H9 (cell line): ENCODE data around the gene ABHD4. TPM values are rescaled to one million over a fixed set of nuclear protein-coding genes. Genes with fewer than 3 reads are reported as not detected.
A peak's percentile ranks its signal among the peaks of the same experiment; 100 is the strongest.

Source experiments
- DNase-seq: peaks from one replicate; pipeline ENCODE4 v3.0.0-alpha.2; 2017
- H2AFZ ChIP-seq: one replicate; pipeline ENCODE4 v1.6.1; 2013; ENCODE audit warnings: mild to moderate bottlenecking, low read length, control low read depth, moderate library complexity
- H2AK5ac ChIP-seq: 2 replicates; pipeline ENCODE4 v1.6.1; 2013; ENCODE audit warnings: low read length, control low read depth, mixed read lengths; ENCODE audit not compliant: insufficient read length
- H2BK120ac ChIP-seq: one replicate; pipeline ENCODE4 v1.6.1; 2013; ENCODE audit warnings: low read depth, mild to moderate bottlenecking, low read length, control low read depth, inconsistent platforms; ENCODE audit not compliant: poor library complexity, severe bottlenecking
- H2BK12ac ChIP-seq: 2 replicates; pipeline ENCODE4 v1.6.1; 2013; ENCODE audit warnings: low read length, control low read depth, mixed read lengths, low read depth; ENCODE audit not compliant: insufficient read length
- H2BK15ac ChIP-seq: 2 replicates; pipeline ENCODE4 v1.6.1; 2013; ENCODE audit warnings: low read depth, low read length, control low read depth
- H2BK20ac ChIP-seq: one replicate; pipeline ENCODE4 v1.6.1; 2013; ENCODE audit warnings: low read depth, mild to moderate bottlenecking, low read length, control low read depth, inconsistent platforms; ENCODE audit not compliant: poor library complexity, severe bottlenecking
- H2BK5ac ChIP-seq: 2 replicates; pipeline ENCODE4 v1.6.1; 2013; ENCODE audit warnings: low read length, control low read depth, mixed read lengths; ENCODE audit not compliant: insufficient read length
- H3K14ac ChIP-seq: 2 replicates; pipeline ENCODE4 v1.6.1; 2013; ENCODE audit warnings: low read length, control low read depth; ENCODE audit not compliant: insufficient read depth
- H3K18ac ChIP-seq: 2 replicates; pipeline ENCODE4 v1.6.1; 2013; ENCODE audit warnings: low read depth, mild to moderate bottlenecking, mixed read lengths, low read length, control low read depth; ENCODE audit not compliant: insufficient read length
- H3K23ac ChIP-seq: 2 replicates; pipeline ENCODE4 v1.6.1; 2013; ENCODE audit warnings: low read length, control low read depth, mixed read lengths, low read depth; ENCODE audit not compliant: insufficient read length
- H3K23me2 ChIP-seq: 2 replicates; pipeline ENCODE4 v1.6.1; 2013; ENCODE audit warnings: low read depth, mild to moderate bottlenecking, mixed read lengths, low read length, control low read depth; ENCODE audit not compliant: insufficient read length, poor library complexity, severe bottlenecking
- H3K27ac ChIP-seq: 2 replicates; pipeline ENCODE4 v1.5.1; 2013; ENCODE audit warnings: low read length, control low read depth, mixed read lengths, low read depth; ENCODE audit not compliant: insufficient read length
- H3K27me3 ChIP-seq: 2 replicates; pipeline ENCODE4 v1.6.1; 2013; ENCODE audit warnings: low read length, control low read depth, inconsistent platforms; ENCODE audit not compliant: insufficient read depth
- H3K4ac ChIP-seq: 2 replicates; pipeline ENCODE4 v1.6.1; 2013; ENCODE audit warnings: low read depth, mild to moderate bottlenecking, control low read depth, inconsistent platforms, low read length, moderate library complexity
- H3K4me1 ChIP-seq: 2 replicates; pipeline ENCODE4 v1.6.1; 2013; ENCODE audit warnings: low read length, control low read depth, inconsistent platforms; ENCODE audit not compliant: insufficient read depth
- H3K4me2 ChIP-seq: 2 replicates; pipeline ENCODE4 v1.6.1; 2013; ENCODE audit warnings: low read length, control low read depth, mixed read lengths; ENCODE audit not compliant: insufficient read length, insufficient read depth
- H3K56ac ChIP-seq: 2 replicates; pipeline ENCODE4 v1.6.1; 2013; ENCODE audit warnings: low read depth, mild to moderate bottlenecking, mixed read lengths, low read length, control low read depth; ENCODE audit not compliant: insufficient read length
- H3K79me1 ChIP-seq: 2 replicates; pipeline ENCODE4 v1.6.1; 2013; ENCODE audit warnings: low read depth, mild to moderate bottlenecking, moderate library complexity, low read length, control low read depth, inconsistent platforms; ENCODE audit not compliant: insufficient read depth, poor library complexity, severe bottlenecking
- H3K79me2 ChIP-seq: 2 replicates; pipeline ENCODE4 v1.6.1; 2013; ENCODE audit warnings: low read length, control low read depth, inconsistent platforms; ENCODE audit not compliant: insufficient read depth
- H3K9ac ChIP-seq: 2 replicates; pipeline ENCODE4 v1.6.1; 2013; ENCODE audit warnings: low read length, control low read depth, mixed read lengths; ENCODE audit not compliant: insufficient read length; ENCODE audit errors: extremely low read depth
- H3K9me3 ChIP-seq: one replicate; pipeline ENCODE4 v1.6.1; 2013; ENCODE audit warnings: low read depth, low read length, inconsistent platforms; ENCODE audit not compliant: control insufficient read depth
- H3T11ph ChIP-seq: one replicate; pipeline ENCODE4 v1.6.1; 2013; ENCODE audit warnings: mild to moderate bottlenecking, low read length, control low read depth, inconsistent platforms
- H4K20me1 ChIP-seq: one replicate; pipeline ENCODE4 v1.6.1; 2013; ENCODE audit not compliant: control insufficient read depth, insufficient read length, insufficient read depth
- H4K5ac ChIP-seq: 2 replicates; pipeline ENCODE4 v1.6.1; 2013; ENCODE audit warnings: low read depth, mild to moderate bottlenecking, mixed read lengths, low read length, control low read depth; ENCODE audit not compliant: insufficient read length
- H4K8ac ChIP-seq: replicated peaks from 2 replicates; pipeline ENCODE4 v1.6.1; 2013; ENCODE audit warnings: low read length, control low read depth, mixed read lengths, low read depth; ENCODE audit not compliant: insufficient read length
- H4K91ac ChIP-seq: 2 replicates; pipeline ENCODE4 v1.6.1; 2013; ENCODE audit warnings: low read depth, mild to moderate bottlenecking, moderate library complexity, mixed read lengths, low read length, control low read depth; ENCODE audit not compliant: insufficient read length
- H3K27ac Mint-ChIP-seq, 3 experiments: 2 replicates in 2 of 3; 3 replicates in 1 of 3; pipeline ENCODE4 v1.8.0; 2020 to 2021; ENCODE audit warnings: mixed read lengths in 3 of 3, mild to moderate bottlenecking in 1 of 3, moderate library complexity in 1 of 3
- H3K27me3 Mint-ChIP-seq: 2 replicates; pipeline ENCODE4 v1.8.0; 2021; ENCODE audit warnings: low read depth, mild to moderate bottlenecking, moderate library complexity, mixed read lengths
- H3K36me3 Mint-ChIP-seq, 3 experiments: 2 replicates in 2 of 3; 3 replicates in 1 of 3; pipeline ENCODE4 v1.8.0; 2020 to 2021; ENCODE audit warnings: low read depth in 3 of 3, mixed read lengths in 3 of 3; ENCODE audit not compliant: insufficient read depth in 1 of 3
- H3K4me1 Mint-ChIP-seq, 2 experiments: 2 replicates each; pipeline ENCODE4 v1.8.0; 2020; ENCODE audit warnings: mixed read lengths in 2 of 2
- H3K4me3 Mint-ChIP-seq, 2 experiments: 2 replicates in 1 of 2; 3 replicates in 1 of 2; pipeline ENCODE4 v1.8.0; 2020 to 2021; ENCODE audit warnings: mild to moderate bottlenecking in 2 of 2, mixed read lengths in 2 of 2, moderate library complexity in 1 of 2
- H3K9me3 Mint-ChIP-seq, 2 experiments: 2 replicates in 1 of 2; 3 replicates in 1 of 2; pipeline ENCODE4 v1.8.0; 2020; ENCODE audit warnings: mild to moderate bottlenecking in 2 of 2, mixed read lengths in 2 of 2, moderate library complexity in 1 of 2
- CTCF ChIP-seq: fragments of 200-600 bp; sonication (generic); conservative IDR thresholded peaks from 3 replicates; pipeline ENCODE4 v1.8.0; 2021; ENCODE audit warnings: antibody characterized with exemption, mild to moderate bottlenecking
- whole genome bisulfite sequencing: extraction: QIAGEN DNeasy Blood & Tissue Kit; methylation state at CpG from one replicate; pipeline ENCODE4 v1.1.7; 2013; ENCODE audit warnings: missing lambda C conversion rate, low lambda C conversion rate, mixed read lengths; ENCODE audit not compliant: insufficient read length; ENCODE audit errors: extremely low coverage; 5-methylcytosine and 5-hydroxymethylcytosine counted together
- long read RNA-seq: library from polyadenylated mRNA; unstranded; transcript quantifications from one replicate; pipeline ENCODE4 v2.0.0, GENCODE V29; 2020
- total RNA-seq: library from RNA; stranded (reverse); gene quantifications from 2 replicates; pipeline ENCODE4 v1.2.1, GENCODE V29; 2021

Gene ABHD4, protein sequence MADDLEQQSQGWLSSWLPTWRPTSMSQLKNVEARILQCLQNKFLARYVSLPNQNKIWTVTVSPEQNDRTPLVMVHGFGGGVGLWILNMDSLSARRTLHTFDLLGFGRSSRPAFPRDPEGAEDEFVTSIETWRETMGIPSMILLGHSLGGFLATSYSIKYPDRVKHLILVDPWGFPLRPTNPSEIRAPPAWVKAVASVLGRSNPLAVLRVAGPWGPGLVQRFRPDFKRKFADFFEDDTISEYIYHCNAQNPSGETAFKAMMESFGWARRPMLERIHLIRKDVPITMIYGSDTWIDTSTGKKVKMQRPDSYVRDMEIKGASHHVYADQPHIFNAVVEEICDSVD
- 21.8 and 23.5 TPM in 2 replicates for total RNA-seq
- long read RNA-seq, transcript ABHD4-203 (7 exons, 3,366 nt): major isoform, 70 of 84 reads
- long read RNA-seq, partial matches to known transcripts: 8 of 84 reads
- long read RNA-seq, other reads (novel, unspliced or antisense): 5 of 84 reads

DNA sequence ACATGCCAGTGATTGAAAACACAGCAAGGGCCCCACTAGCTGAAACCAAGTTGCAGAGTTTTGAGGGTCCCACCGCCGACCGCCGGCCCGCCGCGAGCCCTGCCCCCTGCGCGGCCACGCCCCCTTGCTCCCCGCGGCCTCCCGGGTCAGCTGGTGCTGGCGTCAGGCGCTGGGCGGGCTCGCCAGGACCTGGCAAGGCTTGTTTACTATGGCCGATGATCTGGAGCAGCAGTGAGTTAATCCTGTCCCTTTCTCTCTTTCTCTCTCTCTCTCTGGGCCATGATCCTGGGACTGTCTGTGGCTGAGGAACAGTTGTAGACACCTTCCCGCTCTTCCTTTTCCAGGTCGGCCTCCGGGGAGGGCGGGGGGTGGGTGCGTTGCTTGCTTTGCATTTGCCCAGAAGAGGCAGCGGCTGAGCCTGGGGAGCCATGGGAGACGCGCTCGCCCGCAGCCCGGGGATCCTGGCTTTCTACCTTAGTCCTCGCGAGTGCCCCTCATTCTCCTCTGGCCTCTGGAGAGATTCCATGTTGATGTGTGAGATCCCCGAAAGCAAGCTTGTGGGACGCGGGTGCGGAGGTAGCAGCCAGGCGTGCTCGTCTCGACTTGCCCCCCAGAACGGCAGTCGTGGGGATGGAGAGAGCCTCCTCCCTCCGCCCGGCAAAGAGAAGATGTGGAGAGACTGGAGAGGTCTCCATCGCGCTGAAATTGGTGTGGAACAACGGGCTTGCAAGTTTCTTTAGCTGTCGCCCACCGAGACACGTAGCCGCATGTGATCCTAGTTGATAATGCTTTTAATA is at the start of gene ABHD4:
Gene ABHD4, plus strand, starts transcription at position 202 of the 797 bp plus-strand sequence. Its CDS starts 7 bp downstream, at position 209.
- Mint-ChIP-seq H3K9me3 (no peaks in the 10 kb centered on the region; a peak in 1 of 5 replicates), H3K36me3 (peaks cover 14 to 19% (median 16%) of the 10 kb centered on the region in 3 experiments), H3K27me3 (peaks cover 1% of the 10 kb centered on the region; the same call in 1 of the 2 replicates), H3K4me3 (peak within 1 kb of the TSS; percentile 98 to 99), H3K27ac (peak within 1 kb of the TSS; percentile 97 to 99 (median 97)), H3K4me1 (peaks cover 21 to 24% of the 10 kb centered on the region in 2 experiments)
- Histone ChIP-seq H3K4ac (no peak within 1 kb of the TSS), H3K9ac (peak within 1 kb of the TSS; percentile 91), H2BK12ac (no peak within 1 kb of the TSS), H2BK15ac (no peak within 1 kb of the TSS), H2AFZ (peak within 1 kb of the TSS; percentile 91), H3K79me1 (no peaks in the 10 kb centered on the region), H4K8ac (no peak within 1 kb of the TSS), H3T11ph (no peak within 1 kb of the TSS), H2BK20ac (no peak within 1 kb of the TSS), H2BK5ac (peak within 1 kb of the TSS; percentile 33), H3K27ac (no peak within 1 kb of the TSS), H3K4me1 (peaks cover 3% of the 10 kb centered on the region; the same call in 1 of the 2 replicates), H3K27me3 (no peaks in the 10 kb centered on the region), H3K23me2 (peaks cover 9% of the 10 kb centered on the region), H4K5ac (no peak within 1 kb of the TSS), H2AK5ac (no peak within 1 kb of the TSS), H3K18ac (peak within 1 kb of the TSS; percentile 74), H3K14ac (peak within 1 kb of the TSS; percentile 88), H3K23ac (no peak within 1 kb of the TSS), H4K20me1 (no peaks in the 10 kb centered on the region), H2BK120ac (no peak within 1 kb of the TSS), H3K4me2 (peak within 1 kb of the TSS; percentile 86), H3K9me3 (no peaks in the 10 kb centered on the region), H3K56ac (no peak within 1 kb of the TSS), H3K79me2 (no peaks in the 10 kb centered on the region), H4K91ac (no peak within 1 kb of the TSS)
- WGBS: no CpG with 5 or more reads among the region's 49 CpGs
- TF ChIP-seq CTCF: no peak
- peak; percentile 84 for DNase-seq
